Hepatocyte (in vitro differentiated cells): Measurements from ENCODE around the gene ZW10. TPM values are rescaled to one million over a fixed set of nuclear protein-coding genes. Genes with fewer than 3 reads are reported as not detected.
A peak's percentile ranks its signal among the peaks of the same experiment; 100 is the strongest.

Experiments
- DNase-seq: peaks from one replicate; pipeline ENCODE4 v3.0.0-alpha.2; 2016; ENCODE audit warnings: low spot score
- H2AFZ ChIP-seq: fragments of 200-600 bp; sonication (generic); 2 replicates; pipeline ENCODE4 v1.6.0; 2016; ENCODE audit warnings: antibody characterized with exemption, mild to moderate bottlenecking
- H3K27ac ChIP-seq: fragments of 200-600 bp; sonication (generic); 2 replicates; pipeline ENCODE4 v1.5.1; 2016; ENCODE audit warnings: mild to moderate bottlenecking
- H3K27me3 ChIP-seq: fragments of 200-600 bp; sonication (generic); 2 replicates; pipeline ENCODE4 v1.6.1; 2016
- H3K36me3 ChIP-seq: fragments of 200-600 bp; sonication (generic); replicated peaks from 2 replicates; pipeline ENCODE4 v1.5.1; 2016; ENCODE audit warnings: low read depth; ENCODE audit not compliant: insufficient read depth
- H3K4me1 ChIP-seq: fragments of 200-600 bp; sonication (generic); 2 replicates; pipeline ENCODE4 v1.5.1; 2016; ENCODE audit warnings: mild to moderate bottlenecking, moderate library complexity; ENCODE audit not compliant: insufficient read depth
- H3K4me2 ChIP-seq: fragments of 200-600 bp; sonication (generic); 2 replicates; pipeline ENCODE4 v1.6.0; 2016
- H3K4me3 ChIP-seq: fragments of 200-600 bp; sonication (generic); 2 replicates; pipeline ENCODE4 v1.5.1; 2016; ENCODE audit warnings: mild to moderate bottlenecking
- H3K79me2 ChIP-seq: fragments of 200-600 bp; sonication (generic); 2 replicates; pipeline ENCODE4 v1.6.0; 2017; ENCODE audit warnings: mild to moderate bottlenecking
- H3K9me2 ChIP-seq: fragments of 200-600 bp; sonication (generic); replicated peaks from 2 replicates; pipeline ENCODE4 v1.6.0; 2017; ENCODE audit warnings: mild to moderate bottlenecking; ENCODE audit not compliant: insufficient read depth
- H3K9me3 ChIP-seq: fragments of 200-600 bp; sonication (generic); 2 replicates; pipeline ENCODE4 v1.5.1; 2016; ENCODE audit warnings: low read depth, mild to moderate bottlenecking
- H4K20me1 ChIP-seq: fragments of 200-600 bp; sonication (generic); 2 replicates; pipeline ENCODE4 v1.6.0; 2016; ENCODE audit warnings: mild to moderate bottlenecking; ENCODE audit not compliant: insufficient read depth, poor library complexity, severe bottlenecking
- EZH2 ChIP-seq: fragments of 200-600 bp; sonication (generic); IDR thresholded peaks from 2 replicates; pipeline ENCODE4 v1.6.1; 2016; ENCODE audit warnings: antibody characterized with exemption, mild to moderate bottlenecking, borderline replicate concordance
- EZH2phosphoT487 ChIP-seq: fragments of 200-600 bp; sonication (generic); IDR thresholded peaks from one replicate; pipeline ENCODE4 v1.6.1; 2018; ENCODE audit warnings: antibody characterized with exemption, mild to moderate bottlenecking, low read depth, moderate library complexity; ENCODE audit not compliant: unreplicated experiment, severe bottlenecking
- WGBS: methylation state at CpG from one replicate; pipeline ENCODE4 v1.1.6; 2016; ENCODE audit warnings: low lambda C conversion rate; ENCODE audit errors: missing lambda C conversion rate; 5-methylcytosine and 5-hydroxymethylcytosine counted together
- polyA plus RNA-seq: library from polyadenylated mRNA; unstranded; fragments of >200 nt; fragmentation: Nextera tagmentation; extraction: Ambion mirVana; gene quantifications from 2 replicates; pipeline ENCODE4 v1.2.1, GENCODE V29; 2016
- total RNA-seq: library from RNA; depleted of rRNA; stranded (reverse); fragments of >200 nt; gene quantifications from 2 replicates; pipeline ENCODE4 v1.2.3, GENCODE V29; 2014
- TF ChIP-seq, protein P1 (sequence below): fragments of 200-600 bp; sonication (generic); IDR thresholded peaks from 2 replicates; pipeline ENCODE4 v1.5.1; 2016; ENCODE audit warnings: antibody characterized with exemption, mild to moderate bottlenecking; ENCODE audit not compliant: poor library complexity

Gene ZW10
- total and polyA plus RNA-seq, 2 experiments from 2014 or later: 15.4 to 19.5 TPM

- no peak for TF ChIP-seq EZH2
- TF ChIP-seq, protein P1, sequence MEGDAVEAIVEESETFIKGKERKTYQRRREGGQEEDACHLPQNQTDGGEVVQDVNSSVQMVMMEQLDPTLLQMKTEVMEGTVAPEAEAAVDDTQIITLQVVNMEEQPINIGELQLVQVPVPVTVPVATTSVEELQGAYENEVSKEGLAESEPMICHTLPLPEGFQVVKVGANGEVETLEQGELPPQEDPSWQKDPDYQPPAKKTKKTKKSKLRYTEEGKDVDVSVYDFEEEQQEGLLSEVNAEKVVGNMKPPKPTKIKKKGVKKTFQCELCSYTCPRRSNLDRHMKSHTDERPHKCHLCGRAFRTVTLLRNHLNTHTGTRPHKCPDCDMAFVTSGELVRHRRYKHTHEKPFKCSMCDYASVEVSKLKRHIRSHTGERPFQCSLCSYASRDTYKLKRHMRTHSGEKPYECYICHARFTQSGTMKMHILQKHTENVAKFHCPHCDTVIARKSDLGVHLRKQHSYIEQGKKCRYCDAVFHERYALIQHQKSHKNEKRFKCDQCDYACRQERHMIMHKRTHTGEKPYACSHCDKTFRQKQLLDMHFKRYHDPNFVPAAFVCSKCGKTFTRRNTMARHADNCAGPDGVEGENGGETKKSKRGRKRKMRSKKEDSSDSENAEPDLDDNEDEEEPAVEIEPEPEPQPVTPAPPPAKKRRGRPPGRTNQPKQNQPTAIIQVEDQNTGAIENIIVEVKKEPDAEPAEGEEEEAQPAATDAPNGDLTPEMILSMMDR: no peak
- TF ChIP-seq EZH2phosphoT487: no peak
- Histone ChIP-seq H3K4me2 (no peak overlapping the region), H4K20me1 (no peaks in the 10 kb centered on the region), H3K9me2 (no peaks in the 10 kb centered on the region), H3K36me3 (no peaks in the 10 kb centered on the region), H3K79me2 (no peaks in the 10 kb centered on the region), H3K27ac (no peak overlapping the region), H3K4me3 (no peak overlapping the region), H3K27me3 (no peaks in the 10 kb centered on the region), H3K9me3 (no peaks in the 10 kb centered on the region), H3K4me1 (no peaks in the 10 kb centered on the region), H2AFZ (no peak overlapping the region)
- DNase-seq: no peak
Measured at GRCh38 chr11:113805640-113806039, 32.1 kb upstream of the ZW10 start.

- H3K9me3 ChIP-seq: no peaks in the 10 kb centered on the region
- no peaks in the 10 kb centered on the region for H3K4me1 ChIP-seq
- no peaks in the 10 kb centered on the region for H3K27me3 ChIP-seq
- H3K27ac ChIP-seq: no peak overlapping the region
- no peak for DNase-seq
- H4K20me1 ChIP-seq: no peaks in the 10 kb centered on the region
- no peaks in the 10 kb centered on the region for H3K9me2 ChIP-seq
- H2AFZ ChIP-seq: no peak overlapping the region
- H3K4me2 ChIP-seq: no peak overlapping the region
- TF ChIP-seq, protein P1: no peak
- no peak for TF ChIP-seq EZH2phosphoT487
- no peak for TF ChIP-seq EZH2
- no peak overlapping the region for H3K4me3 ChIP-seq
- H3K79me2 ChIP-seq: no peaks in the 10 kb centered on the region
- H3K36me3 ChIP-seq: no peaks in the 10 kb centered on the region
Measured at GRCh38 chr11:113802621-113803020, 29.1 kb upstream of the ZW10 start.

GRCh38 chr11:113796663-113797259 lies 23.3 kb upstream of the ZW10 start:
- DNase-seq: peak; percentile 75
- H4K20me1 ChIP-seq: no peaks in the 10 kb centered on the region
- 83% methylated on average over 3 of the region's 3 CpGs for WGBS
- no peaks in the 10 kb centered on the region for H3K79me2 ChIP-seq
- no peaks in the 10 kb centered on the region for H3K27me3 ChIP-seq
- no peaks in the 10 kb centered on the region for H3K36me3 ChIP-seq
- H3K9me2 ChIP-seq: no peaks in the 10 kb centered on the region
- no peak overlapping the region for H2AFZ ChIP-seq
- H3K4me1 ChIP-seq: no peaks in the 10 kb centered on the region
- no peak overlapping the region for H3K27ac ChIP-seq
- no peak overlapping the region for H3K4me3 ChIP-seq
- H3K9me3 ChIP-seq: no peaks in the 10 kb centered on the region
- TF ChIP-seq, protein P1: peak; percentile 56
- no peak for TF ChIP-seq EZH2
- no peak overlapping the region for H3K4me2 ChIP-seq
